Activated CD4-positive, CD25-positive, alpha-beta regulatory T cell treated with anti-CD3 and anti-CD28 coated beads, Interleukin-2, amount 50 U/mL, for 16 hours (primary cell): Measurements from ENCODE around the gene CACNA1B.

Experiments
- DNase-seq: peaks from one replicate; pipeline ENCODE4 v3.0.0-alpha.2; 2020; ENCODE audit warnings: low read depth, low spot score

CACNA1B gene

GRCh38 chr9:138053321-138053868 is 175.8 kb downstream of the CACNA1B start:
- DNase-seq = no peak

DNA sequence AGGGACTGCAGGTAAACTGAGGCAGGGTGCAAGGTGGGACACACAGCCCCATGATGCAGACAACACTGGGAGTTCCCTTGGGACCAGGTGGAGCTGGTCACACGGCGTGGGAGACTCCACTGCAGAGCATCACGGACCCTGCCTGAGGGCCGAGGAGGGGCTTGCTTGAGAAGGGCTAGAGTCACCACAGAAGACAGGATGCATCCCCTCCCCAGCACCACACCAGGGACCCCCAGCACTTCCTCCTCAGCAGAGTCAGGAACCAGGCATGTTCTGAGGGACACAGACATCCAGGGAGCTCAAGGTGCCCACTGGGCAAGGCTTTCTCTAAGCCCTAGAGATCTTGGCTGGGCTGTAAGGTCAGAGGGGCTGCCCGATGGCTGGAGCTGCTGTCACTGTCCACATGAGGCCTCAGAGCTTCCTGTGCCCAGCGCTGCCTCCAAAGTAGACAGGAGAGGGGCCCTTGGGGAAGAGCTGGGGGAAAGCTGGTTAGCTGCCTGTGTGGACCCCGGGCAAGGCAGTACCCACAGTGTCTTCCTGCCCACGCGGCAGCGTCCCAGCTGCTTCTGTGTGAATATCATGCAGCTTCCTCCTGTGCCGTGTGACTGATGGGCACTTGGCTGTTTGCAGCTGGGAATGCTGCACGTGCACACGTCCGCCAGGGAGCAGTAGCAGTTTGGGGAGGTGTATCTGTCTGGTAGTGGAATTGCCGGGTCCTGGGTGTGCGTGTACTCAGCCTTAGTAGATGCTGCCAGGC is 176.6 kb downstream of the CACNA1B start:
- no peak for DNase-seq

- DNase-seq = no peak
These were observed 180.1 kb downstream of the CACNA1B start for GRCh38 chr9:138057726-138058125.

GRCh38 chr9:138058181-138058580 is 180.6 kb downstream of the CACNA1B start:
- no peak for DNase-seq

GRCh38 chr9:138059196-138059595 is 181.6 kb downstream of the CACNA1B start:
- DNase-seq = no peak

DNA sequence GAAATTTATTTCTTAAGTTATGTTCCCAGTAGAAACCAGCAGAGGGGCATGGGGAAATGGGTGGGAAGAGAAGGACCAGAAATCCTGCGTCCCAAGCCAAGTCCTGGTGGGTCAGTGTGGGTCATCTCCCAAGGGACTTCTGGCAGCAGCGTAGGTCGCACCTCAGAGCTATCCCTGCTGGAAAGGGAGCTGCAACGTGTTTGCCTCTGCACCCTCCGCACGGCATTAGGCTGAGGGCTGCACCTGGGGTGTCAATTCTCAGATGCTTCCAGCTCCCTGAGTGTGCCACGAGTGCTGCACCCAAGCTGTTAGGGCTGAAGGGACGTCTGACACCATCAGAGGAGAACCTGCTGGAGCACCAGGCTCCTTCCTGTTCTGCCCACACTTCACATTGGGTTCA is 182.8 kb downstream of the CACNA1B start:
- no peak for DNase-seq

DNA sequence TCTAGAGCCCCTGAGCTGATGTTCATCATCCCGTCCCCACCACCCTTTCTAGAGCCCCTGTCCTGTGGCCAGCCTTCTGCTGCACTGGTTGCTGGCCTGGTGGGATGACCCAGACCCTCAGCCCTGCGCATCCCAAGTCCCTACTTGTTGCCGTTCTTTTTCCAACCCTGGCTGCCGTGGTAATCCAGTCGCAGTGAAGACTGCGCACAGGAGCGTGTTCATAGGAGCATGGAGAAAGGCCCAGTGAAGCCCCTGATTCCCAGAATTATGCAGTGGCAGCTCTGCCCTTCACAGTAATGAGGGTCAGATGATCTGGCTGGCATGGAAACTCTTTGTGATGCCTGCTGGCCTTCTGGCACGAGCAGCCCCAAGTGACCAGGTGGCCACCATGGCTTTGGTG is 183.3 kb downstream of the CACNA1B start:
- DNase-seq = no peak

- DNase-seq = no peak
These were observed 184.0 kb downstream of the CACNA1B start for GRCh38 chr9:138061631-138062030.

- DNase-seq = no peak
These were observed 184.6 kb downstream of the CACNA1B start for GRCh38 chr9:138062196-138062595.

GRCh38 chr9:138063033-138063432 is 185.5 kb downstream of the CACNA1B start:
- no peak for DNase-seq

- no peak for DNase-seq
These were observed 186.2 kb downstream of the CACNA1B start for GRCh38 chr9:138063785-138064184.

- DNase-seq = no peak
These were observed 187.0 kb downstream of the CACNA1B start for GRCh38 chr9:138064547-138064946.

GRCh38 chr9:138065287-138065686 is 187.7 kb downstream of the CACNA1B start:
- no peak for DNase-seq

GRCh38 chr9:138066049-138066448 is 188.5 kb downstream of the CACNA1B start:
- DNase-seq = no peak

DNA sequence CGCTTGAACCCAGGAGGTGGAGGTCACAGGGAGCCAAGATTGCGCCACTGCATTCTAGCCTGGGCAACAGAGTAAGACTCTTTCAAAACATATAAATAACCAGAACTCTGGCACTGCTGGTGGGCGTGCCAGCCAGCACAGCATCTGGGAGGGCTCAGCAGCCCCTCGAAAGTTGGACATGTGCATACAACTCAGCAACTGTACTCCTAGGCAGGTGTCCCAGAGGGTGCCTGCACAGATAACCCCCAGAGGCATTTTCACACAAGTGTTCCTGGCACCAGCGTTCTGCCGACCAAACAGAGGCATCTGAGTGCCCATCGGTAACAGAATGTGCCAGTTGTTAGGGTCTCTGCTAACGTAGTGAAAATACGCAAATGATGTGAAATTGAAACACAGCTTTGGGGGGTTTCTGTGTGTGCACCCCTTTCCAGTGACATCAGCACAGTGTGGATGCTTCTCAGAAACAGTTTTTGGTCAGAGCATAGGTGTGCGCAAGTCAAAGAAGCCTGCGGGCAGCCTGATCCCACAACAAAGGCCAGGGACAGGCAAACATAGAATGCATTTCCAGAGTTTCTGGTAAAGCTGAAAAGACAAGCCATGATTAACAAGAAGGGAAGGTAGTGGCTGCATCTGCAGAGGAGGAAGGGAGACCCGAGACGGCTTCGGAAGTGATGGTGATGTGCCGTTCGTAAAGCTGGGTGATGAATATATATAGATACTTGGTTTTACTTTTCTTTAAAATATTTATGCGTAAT is 190.2 kb downstream of the CACNA1B start:
- DNase-seq = no peak

DNA sequence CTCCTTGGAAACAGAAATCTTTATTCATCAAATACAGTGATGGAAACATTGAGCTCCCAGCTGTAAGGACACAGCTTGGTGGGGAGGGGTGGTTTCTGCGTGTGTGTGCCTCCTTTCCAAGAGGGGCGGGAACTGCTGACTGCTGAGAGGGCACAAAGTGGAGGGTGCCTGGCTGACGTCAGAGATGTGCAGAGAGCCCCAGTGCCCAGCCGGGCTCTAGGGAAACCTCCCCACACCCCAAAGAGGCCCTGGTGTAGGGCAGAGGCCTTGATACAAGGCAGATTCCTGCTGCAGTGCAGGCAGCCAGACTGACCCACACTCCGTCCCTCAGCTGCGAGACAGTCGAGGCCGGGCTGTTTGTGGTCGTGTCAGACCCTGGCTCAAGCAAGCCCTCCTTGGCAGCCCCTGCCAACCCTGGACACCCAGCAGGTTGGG is 191.0 kb downstream of the CACNA1B start:
- no peak for DNase-seq

DNA sequence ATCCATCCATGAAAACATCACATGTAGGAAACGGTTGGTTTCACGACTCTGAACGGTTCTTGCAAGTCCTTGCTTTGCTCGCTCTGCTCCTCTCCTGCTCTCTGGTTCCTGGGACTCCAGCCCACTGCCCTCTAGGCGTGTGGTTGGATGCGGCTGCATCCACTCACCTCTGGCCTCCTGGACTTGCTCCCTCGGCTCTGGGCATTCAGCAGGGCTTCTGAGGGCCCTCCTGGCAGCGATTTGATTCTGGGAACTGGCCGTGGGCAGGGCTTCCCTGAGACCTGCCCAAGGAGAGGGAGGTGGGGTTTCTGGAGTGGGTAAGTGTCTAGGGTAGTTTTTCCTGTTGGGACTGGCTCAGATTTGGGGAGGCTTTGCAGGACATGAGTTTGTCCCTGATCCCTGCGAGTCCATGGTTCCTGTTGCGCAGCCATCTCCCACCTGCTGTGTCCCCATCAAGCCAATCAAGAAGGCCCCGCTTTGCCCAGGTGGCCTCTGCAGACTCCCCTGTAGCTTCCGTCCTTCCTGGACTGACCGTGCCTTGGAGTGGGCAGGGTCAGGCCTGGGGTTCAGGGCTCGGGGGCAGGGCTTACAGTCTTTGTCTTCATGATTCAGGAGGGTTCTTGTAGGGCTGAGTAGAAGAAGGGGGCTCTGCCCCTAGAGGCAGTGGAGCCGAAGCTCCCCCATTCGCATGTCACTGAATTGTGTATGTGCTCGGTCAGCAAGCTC is 192.3 kb downstream of the CACNA1B start:
- no peak for DNase-seq

- DNase-seq = no peak
These were observed 193.2 kb downstream of the CACNA1B start for GRCh38 chr9:138070815-138071214.

DNA sequence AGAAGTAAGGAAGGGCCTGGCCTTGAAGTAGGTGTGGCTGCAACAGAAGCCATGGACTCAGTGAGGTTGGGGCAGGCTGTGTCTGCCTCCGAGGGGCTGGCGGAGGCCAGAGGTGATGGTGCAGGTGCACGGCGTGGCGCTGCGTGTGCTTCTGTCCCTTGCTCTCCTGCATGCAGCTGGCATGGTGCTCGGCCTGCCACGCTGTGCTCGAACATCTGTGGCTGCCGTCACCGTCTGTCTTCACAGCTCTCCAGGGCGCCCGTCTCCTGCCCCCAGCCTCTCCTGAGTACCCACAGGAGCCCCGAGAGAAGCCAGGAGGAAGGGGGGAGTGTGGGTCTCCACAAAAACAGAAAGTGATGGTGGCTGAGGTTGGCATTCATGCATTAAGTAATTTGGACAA is 193.7 kb downstream of the CACNA1B start:
- no peak for DNase-seq

GRCh38 chr9:138071731-138072130 is 194.1 kb downstream of the CACNA1B start:
- DNase-seq = no peak

DNA sequence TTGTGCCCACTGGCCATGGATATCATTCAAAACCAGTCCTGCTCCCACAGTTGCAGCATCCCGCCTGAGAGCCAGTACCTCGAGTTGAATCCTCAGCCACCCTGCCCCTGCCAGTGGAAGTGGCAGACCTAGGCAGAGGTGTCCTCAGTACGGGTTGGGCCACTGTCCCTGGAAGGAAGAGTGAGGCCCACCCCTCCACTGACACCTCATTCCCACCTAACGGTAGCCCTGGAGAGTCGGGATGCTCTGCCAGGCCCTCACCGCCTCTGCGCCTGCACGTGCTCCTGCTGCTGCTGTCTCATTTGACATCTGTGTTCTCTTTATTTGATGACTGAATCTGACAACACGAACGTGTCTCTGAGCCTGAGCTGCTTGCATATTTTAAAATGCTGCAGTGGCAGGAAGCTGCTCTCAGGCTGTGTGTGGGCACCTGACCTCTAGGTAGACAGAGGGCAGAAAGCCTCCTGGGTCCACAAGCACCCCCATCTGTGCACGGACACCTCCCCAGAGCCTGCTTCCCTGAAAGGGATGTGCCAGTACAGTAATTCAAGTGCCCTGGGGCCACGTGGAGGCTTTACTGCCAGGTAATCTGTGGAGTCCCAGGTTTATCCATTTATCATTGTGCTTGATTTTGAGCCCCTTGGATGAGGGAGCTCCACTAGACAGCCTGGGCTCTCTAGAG is 194.7 kb downstream of the CACNA1B start:
- DNase-seq = no peak

DNA sequence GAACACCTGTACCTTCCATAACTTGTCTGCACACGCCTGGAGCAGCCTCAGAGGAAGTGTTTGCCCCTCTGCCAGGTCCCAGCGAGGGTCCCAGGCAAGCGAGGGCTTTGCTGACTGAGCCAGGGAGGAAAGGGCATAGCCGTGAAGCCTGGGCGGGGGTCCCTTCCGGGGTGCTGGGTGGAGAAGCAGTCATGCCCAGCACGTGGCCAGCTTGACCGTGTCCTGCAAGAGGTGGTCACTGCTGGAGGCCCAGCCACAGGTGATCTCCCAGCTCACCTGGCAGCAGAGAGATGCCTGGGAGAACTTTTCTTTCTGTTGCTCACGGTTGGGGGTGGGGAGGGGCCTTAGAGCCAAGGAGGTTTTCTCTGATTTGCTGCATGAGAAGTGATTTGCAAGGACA is 195.3 kb downstream of the CACNA1B start:
- no peak for DNase-seq
